ENCODE measurements around the gene DCC. TPM values are rescaled to one million over a fixed set of nuclear protein-coding genes. Genes with fewer than 3 reads are reported as not detected.

The DCC gene
- polyA plus RNA-seq, 1 of the 3 experiments (the other 2 are of a cell fraction): 0.20 TPM

DNA sequence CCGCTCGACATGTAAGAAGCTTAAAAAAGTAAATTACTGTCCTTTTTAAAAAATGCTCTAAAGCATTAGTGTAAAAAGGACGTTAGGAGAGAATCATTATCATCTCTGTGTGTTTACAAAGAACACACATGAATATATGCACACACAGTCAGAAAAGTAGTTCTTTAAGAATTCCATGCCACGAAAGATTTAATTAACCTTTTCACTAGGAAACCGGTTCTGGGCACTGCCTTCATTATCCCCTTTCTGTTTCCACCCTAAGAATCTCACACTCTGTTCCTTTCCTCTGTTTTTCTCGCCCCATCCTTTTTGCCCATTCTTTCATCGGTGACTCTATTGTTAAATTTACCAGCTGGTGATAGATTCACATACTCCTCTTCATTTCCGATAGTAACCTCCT lies 338.6 kb downstream of the DCC start:
- no peak for TF ChIP-seq RXRA (IDR thresholded peaks at IDR 0.05; ENCODE audit: borderline replicate concordance, low read depth)
- no peaks in the 10 kb centered on the region for H3K79me2 ChIP-seq (ENCODE audit: insufficient read depth)
- H3K9ac ChIP-seq: no peak overlapping the region
- 0 out of 2 replicates have a peak, but pooled peaks cover 4% of the 10 kb centered on the region for H3K9me3 ChIP-seq
- H3K4me2 ChIP-seq: no peak overlapping the region
- no peaks in the 10 kb centered on the region for H4K20me1 ChIP-seq (ENCODE audit: insufficient read depth)
- no peaks in the 10 kb centered on the region for H3K27me3 ChIP-seq (ENCODE audit: insufficient read depth)
- POLR2A ChIA-PET: no interaction called here
- H2AFZ ChIP-seq (ENCODE audit: low read depth): no peak overlapping the region
- 56% methylated on average over 8 of the region's 8 CpGs for WGBS (ENCODE audit: low lambda C conversion rate)
- H3K27ac ChIP-seq (ENCODE audit: low read depth in 2 of 2, low read length in 1 of 2): no peak overlapping the region
- H3K4me3 ChIP-seq (ENCODE audit: low read depth in 2 of 2, low read length in 1 of 2): no peak overlapping the region
- peaks cover 0 to 14% of the 10 kb centered on the region in 2 experiments; a peak in 1 of 4 replicates for H3K4me1 ChIP-seq (ENCODE audit: control insufficient read depth in 1 of 2, insufficient read depth in 2 of 2, low read depth in 1 of 2, low read length in 1 of 2)
- no peaks in the 10 kb centered on the region for H3K36me3 ChIP-seq (replicated peaks in 1 of 2; ENCODE audit: control insufficient read depth in 1 of 2, insufficient read depth in 2 of 2, low read length in 1 of 2)
- H3K9me2 ChIP-seq: no peaks in the 10 kb centered on the region
- H3F3A ChIP-seq (replicated peaks; ENCODE audit: insufficient read depth): no peaks in the 10 kb centered on the region
- CTCF ChIA-PET: interaction anchor here (0.9 to 1.4 kb wide), 3 partner anchors 18 to 1057 kb away, joined by 3 to 4 read pairs (median 3); no protein-coding TSS in a partner anchor
- DNase-seq: no peak

DNA sequence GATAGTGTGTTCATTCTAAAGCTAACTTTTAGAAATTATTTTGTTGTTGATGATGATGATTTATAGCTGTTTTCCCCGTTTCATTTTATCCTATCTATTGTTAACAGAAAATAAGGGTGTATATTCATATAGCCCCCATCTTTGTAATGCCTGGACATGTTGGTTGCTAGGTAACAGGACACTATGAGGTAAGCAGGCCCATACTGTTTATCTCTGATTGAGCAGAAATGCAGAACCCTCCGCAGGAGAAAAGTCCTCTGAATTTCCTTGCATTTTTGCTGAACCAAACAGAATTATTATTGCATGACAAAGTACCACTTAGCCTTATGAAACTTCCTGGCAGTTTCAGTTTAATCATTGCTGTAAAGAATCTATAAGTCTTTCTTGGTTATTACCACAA lies 339.4 kb downstream of the DCC start:
- peaks cover 0 to 14% of the 10 kb centered on the region in 2 experiments; a peak in 1 of 4 replicates for H3K4me1 ChIP-seq (ENCODE audit: control insufficient read depth in 1 of 2, insufficient read depth in 2 of 2, low read depth in 1 of 2, low read length in 1 of 2)
- CTCF ChIA-PET: interaction anchor here (1.0 to 1.4 kb wide), 2 partner anchors 1011 to 1058 kb away, joined by 3 to 4 read pairs; no protein-coding TSS in a partner anchor
- no peak for DNase-seq
- WGBS (ENCODE audit: low lambda C conversion rate): 10% methylated on average over 2 of the region's 2 CpGs
- no peaks in the 10 kb centered on the region for H3K36me3 ChIP-seq (replicated peaks in 1 of 2; ENCODE audit: control insufficient read depth in 1 of 2, insufficient read depth in 2 of 2, low read length in 1 of 2)
- H4K20me1 ChIP-seq (ENCODE audit: insufficient read depth): no peaks in the 10 kb centered on the region
- no peak overlapping the region for H3K9ac ChIP-seq
- POLR2A ChIA-PET: no interaction called here
- H3K4me3 ChIP-seq (ENCODE audit: low read depth in 2 of 2, low read length in 1 of 2): no peak overlapping the region
- H3K27ac ChIP-seq (ENCODE audit: low read depth in 2 of 2, low read length in 1 of 2): no peak overlapping the region
- H3F3A ChIP-seq (replicated peaks; ENCODE audit: insufficient read depth): no peaks in the 10 kb centered on the region
- no peaks in the 10 kb centered on the region for H3K9me2 ChIP-seq
- no peak overlapping the region for H3K4me2 ChIP-seq
- no peak overlapping the region for H2AFZ ChIP-seq (ENCODE audit: low read depth)
- H3K79me2 ChIP-seq (ENCODE audit: insufficient read depth): no peaks in the 10 kb centered on the region
- TF ChIP-seq NRF1 (IDR thresholded peaks at IDR 0.05; ENCODE audit: low read depth, low read length): no peak
- TF ChIP-seq, protein P1, sequence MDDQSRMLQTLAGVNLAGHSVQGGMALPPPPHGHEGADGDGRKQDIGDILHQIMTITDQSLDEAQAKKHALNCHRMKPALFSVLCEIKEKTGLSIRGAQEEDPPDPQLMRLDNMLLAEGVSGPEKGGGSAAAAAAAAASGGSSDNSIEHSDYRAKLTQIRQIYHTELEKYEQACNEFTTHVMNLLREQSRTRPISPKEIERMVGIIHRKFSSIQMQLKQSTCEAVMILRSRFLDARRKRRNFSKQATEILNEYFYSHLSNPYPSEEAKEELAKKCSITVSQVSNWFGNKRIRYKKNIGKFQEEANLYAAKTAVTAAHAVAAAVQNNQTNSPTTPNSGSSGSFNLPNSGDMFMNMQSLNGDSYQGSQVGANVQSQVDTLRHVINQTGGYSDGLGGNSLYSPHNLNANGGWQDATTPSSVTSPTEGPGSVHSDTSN (IDR thresholded peaks at IDR 0.05): no peak
- no peak for TF ChIP-seq ZBTB33 (IDR thresholded peaks at IDR 0.05; ENCODE audit: borderline replicate concordance, low read depth)
- H3K27me3 ChIP-seq (ENCODE audit: insufficient read depth): no peaks in the 10 kb centered on the region
- H3K9me3 ChIP-seq: 0 out of 2 replicates have a peak, but pooled peaks cover 4% of the 10 kb centered on the region

DNA sequence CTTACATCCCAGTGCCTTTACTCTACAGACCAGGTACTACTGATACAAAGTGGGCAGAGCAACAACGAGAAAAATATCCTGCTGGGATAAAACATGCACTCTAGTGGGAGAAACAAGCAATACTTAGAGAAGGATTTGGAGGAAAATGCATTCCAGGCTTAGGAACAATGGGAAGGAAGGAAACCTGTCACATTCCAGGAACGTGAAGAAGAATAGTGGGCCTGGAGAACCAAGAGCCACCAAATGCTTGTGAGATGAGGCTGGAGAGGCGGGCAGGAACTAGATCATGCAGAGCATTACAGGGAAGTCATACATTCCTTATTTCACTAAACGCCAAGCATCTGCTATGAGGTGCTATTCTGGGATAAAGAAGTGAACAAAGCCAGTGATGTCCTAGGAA lies 342.3 kb downstream of the DCC start:
- no peaks in the 10 kb centered on the region for H4K20me1 ChIP-seq (ENCODE audit: insufficient read depth)
- ChIA-PET CTCF (no interaction called here), POLR2A (no interaction called here)
- no peaks in the 10 kb centered on the region for H3K27me3 ChIP-seq (ENCODE audit: insufficient read depth)
- no peaks in the 10 kb centered on the region for H3K36me3 ChIP-seq (replicated peaks in 1 of 2; ENCODE audit: control insufficient read depth in 1 of 2, insufficient read depth in 2 of 2, low read length in 1 of 2)
- H3K4me1 ChIP-seq (ENCODE audit: control insufficient read depth in 1 of 2, insufficient read depth in 2 of 2, low read depth in 1 of 2, low read length in 1 of 2): peaks cover 0 to 14% of the 10 kb centered on the region in 2 experiments; a peak in 1 of 4 replicates
- H3K79me2 ChIP-seq (ENCODE audit: insufficient read depth): no peaks in the 10 kb centered on the region
- H3K9me3 ChIP-seq: no peaks in the 10 kb centered on the region
- no peak overlapping the region for H3K9ac ChIP-seq
- no peak overlapping the region for H3K4me2 ChIP-seq
- no peaks in the 10 kb centered on the region for H3K9me2 ChIP-seq
- no peak overlapping the region for H3K4me3 ChIP-seq (ENCODE audit: low read depth in 2 of 2, low read length in 1 of 2)
- H2AFZ ChIP-seq (ENCODE audit: low read depth): no peak overlapping the region
- TF ChIP-seq, protein P2, sequence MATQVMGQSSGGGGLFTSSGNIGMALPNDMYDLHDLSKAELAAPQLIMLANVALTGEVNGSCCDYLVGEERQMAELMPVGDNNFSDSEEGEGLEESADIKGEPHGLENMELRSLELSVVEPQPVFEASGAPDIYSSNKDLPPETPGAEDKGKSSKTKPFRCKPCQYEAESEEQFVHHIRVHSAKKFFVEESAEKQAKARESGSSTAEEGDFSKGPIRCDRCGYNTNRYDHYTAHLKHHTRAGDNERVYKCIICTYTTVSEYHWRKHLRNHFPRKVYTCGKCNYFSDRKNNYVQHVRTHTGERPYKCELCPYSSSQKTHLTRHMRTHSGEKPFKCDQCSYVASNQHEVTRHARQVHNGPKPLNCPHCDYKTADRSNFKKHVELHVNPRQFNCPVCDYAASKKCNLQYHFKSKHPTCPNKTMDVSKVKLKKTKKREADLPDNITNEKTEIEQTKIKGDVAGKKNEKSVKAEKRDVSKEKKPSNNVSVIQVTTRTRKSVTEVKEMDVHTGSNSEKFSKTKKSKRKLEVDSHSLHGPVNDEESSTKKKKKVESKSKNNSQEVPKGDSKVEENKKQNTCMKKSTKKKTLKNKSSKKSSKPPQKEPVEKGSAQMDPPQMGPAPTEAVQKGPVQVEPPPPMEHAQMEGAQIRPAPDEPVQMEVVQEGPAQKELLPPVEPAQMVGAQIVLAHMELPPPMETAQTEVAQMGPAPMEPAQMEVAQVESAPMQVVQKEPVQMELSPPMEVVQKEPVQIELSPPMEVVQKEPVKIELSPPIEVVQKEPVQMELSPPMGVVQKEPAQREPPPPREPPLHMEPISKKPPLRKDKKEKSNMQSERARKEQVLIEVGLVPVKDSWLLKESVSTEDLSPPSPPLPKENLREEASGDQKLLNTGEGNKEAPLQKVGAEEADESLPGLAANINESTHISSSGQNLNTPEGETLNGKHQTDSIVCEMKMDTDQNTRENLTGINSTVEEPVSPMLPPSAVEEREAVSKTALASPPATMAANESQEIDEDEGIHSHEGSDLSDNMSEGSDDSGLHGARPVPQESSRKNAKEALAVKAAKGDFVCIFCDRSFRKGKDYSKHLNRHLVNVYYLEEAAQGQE (IDR thresholded peaks at IDR 0.05; ENCODE audit: low read depth, low read length): no peak
- TF ChIP-seq ELF1 (IDR thresholded peaks at IDR 0.05) (no peak), MEF2A (IDR thresholded peaks at IDR 0.05; ENCODE audit: borderline replicate concordance, low read depth) (no peak), FOXJ3 (CRISPR knock-in tag; IDR thresholded peaks at IDR 0.05) (no peak), RFX5 (IDR thresholded peaks at IDR 0.05; ENCODE audit: low read length) (no peak), NRF1 (IDR thresholded peaks at IDR 0.05; ENCODE audit: low read depth, low read length) (no peak), EP300 (IDR thresholded peaks at IDR 0.05; ENCODE audit: borderline replicate concordance in 1 of 2, low read depth in 1 of 2, low read length in 1 of 2) (no peak), GATA2 (CRISPR knock-in tag; IDR thresholded peaks at IDR 0.05) (no peak), FOXM1 (IDR thresholded peaks at IDR 0.05; ENCODE audit: low read depth) (no peak), MAX (IDR thresholded peaks at IDR 0.05; ENCODE audit: low read depth) (no peak)
- 20% methylated on average over 4 of the region's 4 CpGs for WGBS (ENCODE audit: low lambda C conversion rate)
- H3F3A ChIP-seq (replicated peaks; ENCODE audit: insufficient read depth): no peaks in the 10 kb centered on the region
- DNase-seq: no peak
- H3K27ac ChIP-seq (ENCODE audit: low read depth in 2 of 2, low read length in 1 of 2): no peak overlapping the region
